SK-N-SH (cell line): ENCODE measurements around the gene FAM171A2. TPM values are rescaled to one million over a fixed set of nuclear protein-coding genes. Genes with fewer than 3 reads are reported as not detected.

Source experiments
- CTCF ChIA-PET: fragments of 300-600, 350-600 bp; formaldehyde crosslinking; extraction: SDS; loops from one replicate; lab custom pipeline; 2021; lab: Yijun Ruan, JAX
- POLR2A ChIA-PET: fragments of 350-600 bp; sonication (Branson Sonifier 250); formaldehyde crosslinking; extraction: SDS; loops from one replicate; lab custom pipeline; 2020; ENCODE audit warnings: antibody characterized with exemption, inconsistent platforms; lab: Yijun Ruan, JAX
- DNase-seq: peaks from one replicate; pipeline ENCODE4 v3.0.0; 2012
- H2AFZ ChIP-seq: fragments of 200-600 bp; sonication (generic); 2 replicates; pipeline ENCODE4 v1.8.1; 2016; ENCODE audit warnings: antibody characterized with exemption, mild to moderate bottlenecking, low read depth
- H3F3A ChIP-seq: fragments of 200-600 bp; sonication (generic); replicated peaks from 2 replicates; pipeline ENCODE3; 2016; ENCODE audit warnings: antibody characterized with exemption, mild to moderate bottlenecking; ENCODE audit not compliant: insufficient read depth
- H3K27ac ChIP-seq, 2 experiments: fragments of 200-500 bp in 1 of 2; fragments of 200-600 bp in 1 of 2; sonication (Bioruptor generic) in 1 of 2; sonication (generic), shearing (Covaris generic) in 1 of 2; 2 replicates each; pipeline versions ENCODE4 v1.5.1 to v1.6.1; 2014 to 2016; ENCODE audit warnings: low read depth in 2 of 2, inconsistent platforms in 1 of 2, low read length in 1 of 2, mild to moderate bottlenecking in 1 of 2, mixed read lengths in 1 of 2
- H3K27me3 ChIP-seq: fragments of 200-600 bp; sonication (generic), shearing (Covaris generic); 2 replicates; pipeline ENCODE4 v1.6.1; 2016; ENCODE audit warnings: mixed run types; ENCODE audit not compliant: insufficient read depth
- H3K36me3 ChIP-seq, 2 experiments: fragments of 200-500 bp in 1 of 2; fragments of 200-600 bp in 1 of 2; sonication (Bioruptor generic) in 1 of 2; sonication (generic) in 1 of 2; replicated peaks in 1 of 2; 2 replicates each; pipeline versions ENCODE3 to v1.5.1; 2014 to 2016; ENCODE audit warnings: low read length in 1 of 2, mild to moderate bottlenecking in 1 of 2; ENCODE audit not compliant: insufficient read depth in 2 of 2, control insufficient read depth in 1 of 2
- H3K4me1 ChIP-seq, 2 experiments: fragments of 200-500 bp in 1 of 2; fragments of 200-600 bp in 1 of 2; sonication (Bioruptor generic) in 1 of 2; sonication (generic), shearing (Covaris generic) in 1 of 2; 2 replicates each; pipeline versions ENCODE4 v1.5.1 to v1.6.1; 2014 to 2016; ENCODE audit warnings: low read depth in 1 of 2, low read length in 1 of 2, mixed run types in 1 of 2; ENCODE audit not compliant: insufficient read depth in 2 of 2, control insufficient read depth in 1 of 2
- H3K4me2 ChIP-seq: fragments of 200-600 bp; sonication (generic), shearing (Covaris generic); 2 replicates; pipeline ENCODE4 v1.6.1; 2017; ENCODE audit warnings: mixed run types
- H3K4me3 ChIP-seq, 2 experiments: fragments of 200-500 bp in 1 of 2; fragments of 200-600 bp in 1 of 2; sonication (Bioruptor generic) in 1 of 2; sonication (generic), shearing (Covaris generic) in 1 of 2; 2 replicates each; pipeline versions ENCODE4 v1.5.1 to v1.8.1; 2014 to 2016; ENCODE audit warnings: low read depth in 2 of 2, inconsistent platforms in 1 of 2, low read length in 1 of 2, mild to moderate bottlenecking in 1 of 2, mixed read lengths in 1 of 2, moderate library complexity in 1 of 2
- H3K79me2 ChIP-seq: fragments of 200-600 bp; sonication (generic); 2 replicates; pipeline ENCODE4 v1.8.1; 2017; ENCODE audit warnings: mild to moderate bottlenecking; ENCODE audit not compliant: insufficient read depth
- H3K9ac ChIP-seq: fragments of 200-600 bp; sonication (generic); 2 replicates; pipeline ENCODE4 v1.6.1; 2017; ENCODE audit warnings: mixed run types
- H3K9me2 ChIP-seq: fragments of 200-600 bp; sonication (generic); 2 replicates; pipeline ENCODE4 v1.6.1; 2017; ENCODE audit warnings: mixed run types
- H3K9me3 ChIP-seq: fragments of 200-600 bp; sonication (generic); 2 replicates; pipeline ENCODE4 v1.6.1; 2017; ENCODE audit warnings: mixed run types, mild to moderate bottlenecking, moderate library complexity
- H4K20me1 ChIP-seq: fragments of 200-600 bp; sonication (generic); 2 replicates; pipeline ENCODE4 v1.6.1; 2017; ENCODE audit warnings: mild to moderate bottlenecking, mixed run types; ENCODE audit not compliant: insufficient read depth
- CHD2 ChIP-seq: fragments of 150-350 bp; IDR thresholded peaks from 2 replicates; pipeline ENCODE4 v1.6.1; 2018; ENCODE audit warnings: low read length; ENCODE audit not compliant: partially characterized antibody
- CTCF ChIP-seq: fragments of 200-600 bp; sonication (generic); IDR thresholded peaks from 2 replicates; pipeline ENCODE4 v1.6.1; 2017; ENCODE audit warnings: antibody characterized with exemption, mild to moderate bottlenecking, moderate library complexity
- ELF1 ChIP-seq: IDR thresholded peaks from 2 replicates; pipeline ENCODE4 v1.4.0; 2012
- EZH2phosphoT487 ChIP-seq: fragments of 200-600 bp; sonication (generic); IDR thresholded peaks from 2 replicates; pipeline ENCODE4 v1.6.1; 2017; ENCODE audit warnings: low read depth, mixed run types, mild to moderate bottlenecking, antibody characterized with exemption, moderate library complexity, borderline replicate concordance
- FOSL2 ChIP-seq: IDR thresholded peaks from 2 replicates; pipeline ENCODE4 v1.4.0; 2012; ENCODE audit warnings: low read depth, mild to moderate bottlenecking, moderate library complexity, borderline replicate concordance
- FOXJ3 ChIP-seq: sonication (generic); formaldehyde crosslinking; IDR thresholded peaks from 2 replicates; pipeline ENCODE4 v1.5.1; 2020; ENCODE audit warnings: mild to moderate bottlenecking, missing genetic modification reagents
- GABPA ChIP-seq: IDR thresholded peaks from 2 replicates; pipeline ENCODE4 v1.4.0; 2012; ENCODE audit warnings: low read depth, mild to moderate bottlenecking
- GATA2 ChIP-seq: sonication (generic); formaldehyde crosslinking; IDR thresholded peaks from 2 replicates; pipeline ENCODE4 v1.5.0; 2020; ENCODE audit warnings: mild to moderate bottlenecking, missing genetic modification reagents
- IRF3 ChIP-seq: fragments of 150-350 bp; IDR thresholded peaks from 2 replicates; pipeline ENCODE4 v1.6.1; 2016; ENCODE audit warnings: mild to moderate bottlenecking, low read depth, low read length
- JUND ChIP-seq: IDR thresholded peaks from 2 replicates; pipeline ENCODE4 v1.4.0; 2012
- MXI1 ChIP-seq: IDR thresholded peaks from 2 replicates; pipeline ENCODE4 v1.6.1; 2012; ENCODE audit warnings: mild to moderate bottlenecking, low read depth, low read length, improper control_type of control experiment
- PBX3 ChIP-seq: IDR thresholded peaks from 2 replicates; pipeline ENCODE4; 2012
- POLR2AphosphoS5 ChIP-seq: IDR thresholded peaks from 2 replicates; pipeline ENCODE4 v1.6.1; 2012; ENCODE audit warnings: low read depth, low read length
- RAD21 ChIP-seq: IDR thresholded peaks from 2 replicates; pipeline ENCODE4 v1.6.1; 2012; ENCODE audit warnings: mild to moderate bottlenecking, low read length
- RCOR1 ChIP-seq: fragments of 150-350 bp; IDR thresholded peaks from 2 replicates; pipeline ENCODE4 v1.6.1; 2017; ENCODE audit warnings: antibody characterized with exemption, low read length
- TAF1 ChIP-seq: IDR thresholded peaks from 2 replicates; pipeline ENCODE4 v1.6.1; 2012; ENCODE audit warnings: low read depth, mild to moderate bottlenecking, low read length, moderate library complexity, borderline replicate concordance
- TCF12 ChIP-seq: IDR thresholded peaks from 2 replicates; pipeline ENCODE4 v1.4.0; 2012
- TEAD4 ChIP-seq: IDR thresholded peaks from 2 replicates; pipeline ENCODE4 v1.4.0; 2012; ENCODE audit warnings: mild to moderate bottlenecking, borderline replicate concordance; ENCODE audit not compliant: insufficient read depth
- USF2 ChIP-seq: fragments of 150-350 bp; IDR thresholded peaks from 2 replicates; pipeline ENCODE4 v1.6.1; 2017; ENCODE audit warnings: antibody characterized with exemption, low read length, low read depth, borderline replicate concordance
- ZBTB33 ChIP-seq: IDR thresholded peaks from 2 replicates; pipeline ENCODE4 v1.4.0; 2012; ENCODE audit warnings: low read depth, borderline replicate concordance
- WGBS: methylation state at CpG from one replicate; pipeline ENCODE4 v1.1.6; 2017; ENCODE audit warnings: low lambda C conversion rate; 5-methylcytosine and 5-hydroxymethylcytosine counted together
- polyA plus RNA-seq, 3 experiments: library from polyadenylated mRNA; depleted of rRNA; stranded (reverse); fragments of >200 nt; gene quantifications; 2 replicates each; pipeline ENCODE4 v1.2.3, GENCODE V29; 2012

FAM171A2 gene
- polyA plus RNA-seq, 1 of the 3 experiments (the other 2 are of a cell fraction) = 4.9 TPM

- CTCF ChIA-PET = interaction anchor here (2.8 kb wide), 1 partner anchor 17 kb away, joined by 13 read pairs; the partner anchor contains the start of gene FAM171A2
- H3K9ac ChIP-seq = no peak overlapping the region
- H3K4me3 ChIP-seq = no peak overlapping the region
- H4K20me1 ChIP-seq = no peaks in the 10 kb centered on the region
- H3K9me2 ChIP-seq = no peaks in the 10 kb centered on the region
- no peak overlapping the region for H3K27ac ChIP-seq
- H2AFZ ChIP-seq = no peak overlapping the region
- no peak overlapping the region for H3K4me2 ChIP-seq
- WGBS = 68% methylated on average over 5 of the region's 10 CpGs
- no peaks in the 10 kb centered on the region for H3K79me2 ChIP-seq
- H3K27me3 ChIP-seq = no peaks in the 10 kb centered on the region
- no peak for DNase-seq
- no peaks in the 10 kb centered on the region for H3F3A ChIP-seq
- H3K4me1 ChIP-seq = peaks cover 0 to 2% of the 10 kb centered on the region in 2 experiments; a peak in 1 of 4 replicates
- H3K9me3 ChIP-seq = no peaks in the 10 kb centered on the region
- POLR2A ChIA-PET = interaction anchor here (1.3 kb wide), 1 partner anchor 10 kb away, joined by 3 read pairs; no protein-coding TSS in a partner anchor
- TF ChIP-seq MXI1 (no peak), IRF3 (no peak), TEAD4 (no peak), TAF1 (no peak), CTCF (no peak), FOXJ3 (CRISPR knock-in tag) (no peak), ZBTB33 (no peak), GATA2 (CRISPR knock-in tag) (no peak), CHD2 (no peak), JUND (no peak), EZH2phosphoT487 (no peak), RAD21 (no peak), GABPA (no peak), POLR2AphosphoS5 (no peak), FOSL2 (no peak), TCF12 (no peak), PBX3 (no peak), USF2 (no peak), RCOR1 (no peak), ELF1 (no peak)
- TF ChIP-seq, all 33 proteins: peak for 0
- no peaks in the 10 kb centered on the region for H3K36me3 ChIP-seq
These were observed 16.2 kb upstream of the FAM171A2 start for GRCh38 chr17:44379887-44380286.
